ENCODE data around the gene EOGT. TPM values are rescaled to one million over a fixed set of nuclear protein-coding genes. Genes with fewer than 3 reads are reported as not detected.

The EOGT gene
- total RNA-seq (ENCODE audit: low replicate concordance) = 4.5 and 8.4 TPM in 2 replicates
- long read RNA-seq, full-length matches to known transcripts = 1 of 4 reads
- long read RNA-seq, partial matches to known transcripts = 0 of 4 reads
- long read RNA-seq, other reads (novel, unspliced or antisense) = 3 of 4 reads

DNA sequence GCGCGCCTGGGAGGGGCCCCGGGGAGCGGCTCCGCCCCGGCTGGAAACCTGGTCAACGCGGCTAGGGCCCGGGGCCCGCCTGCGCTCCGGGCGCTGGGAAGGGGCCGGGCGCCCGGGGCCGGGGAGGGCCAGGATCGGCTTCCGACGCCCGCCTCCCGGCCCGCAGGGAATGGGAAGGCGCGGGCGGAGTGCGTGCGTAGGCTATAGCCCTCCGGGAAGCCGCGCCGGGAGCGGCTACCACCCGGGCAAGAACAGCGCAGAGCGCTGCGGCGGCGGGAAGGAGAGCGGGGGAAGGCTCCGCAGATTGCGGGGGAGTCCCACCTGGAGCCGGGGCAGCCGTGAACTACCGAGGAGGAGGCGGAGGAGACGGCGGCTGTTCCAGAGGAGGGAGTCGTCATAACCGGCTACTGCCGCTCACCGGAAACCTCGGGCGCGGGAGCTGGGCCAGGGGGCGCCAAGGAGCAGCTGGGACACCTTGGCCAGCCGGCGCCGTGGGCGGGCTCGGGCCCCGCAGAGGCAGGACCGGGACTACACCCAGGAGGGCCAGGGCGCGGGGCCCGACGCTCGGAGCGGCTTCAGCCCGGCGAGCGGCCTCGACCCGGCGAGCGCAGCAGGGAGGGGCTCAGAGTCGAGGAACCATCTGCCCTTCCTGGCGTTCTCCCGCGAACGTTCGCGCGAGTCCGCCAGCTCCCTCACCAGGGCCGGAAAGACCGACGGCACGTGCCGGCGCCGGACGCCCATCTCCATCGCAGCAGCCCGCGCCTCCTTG lies at the start of gene EOGT:
Gene EOGT, minus strand, starts transcription at position 432 of the 769 bp plus-strand sequence. CDS start 3,838 bp downstream, outside the sequence.
- peaks cover 5% of the 10 kb centered on the region for H3K36me3 Mint-ChIP-seq
- DNase-seq (ENCODE audit: extremely low spot score, unreplicated experiment) = peak; percentile 87
- H3K4me1 Mint-ChIP-seq (ENCODE audit: unreplicated experiment) = peaks cover 19% of the 10 kb centered on the region
- peak within 1 kb of the TSS; percentile 95 for H3K4me3 Mint-ChIP-seq
- no peaks in the 10 kb centered on the region for H3K9me3 Mint-ChIP-seq
- peak within 1 kb of the TSS; percentile 73 for H3K27ac Mint-ChIP-seq
- peaks cover 7% of the 10 kb centered on the region for H3K27me3 Mint-ChIP-seq
- TF ChIP-seq CTCF (conservative IDR thresholded peaks at IDR 0.05) = peak; percentile 68

DNA sequence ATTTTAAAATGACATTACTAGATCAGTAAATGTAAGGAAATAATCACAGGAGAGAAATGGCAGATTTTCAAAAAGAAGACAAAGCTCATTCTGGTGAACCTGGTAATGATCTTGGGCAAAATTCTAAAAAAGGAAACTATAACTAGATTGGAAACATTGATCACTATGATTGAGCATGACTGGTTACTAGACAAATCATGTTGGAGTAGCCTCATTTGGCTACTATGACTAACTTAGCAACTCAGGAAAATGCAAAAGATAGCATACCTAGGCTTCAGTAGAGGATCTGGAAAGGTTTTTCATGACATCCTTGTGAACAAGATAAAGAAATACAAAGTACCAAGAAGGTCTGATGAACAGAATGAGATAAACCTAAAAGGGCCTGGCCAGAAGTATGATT lies 46.2 kb upstream of the EOGT start:
- H3K4me3 Mint-ChIP-seq = no peak overlapping the region
- no peaks in the 10 kb centered on the region for H3K9me3 Mint-ChIP-seq
- peaks cover 33% of the 10 kb centered on the region for H3K36me3 Mint-ChIP-seq
- no peak overlapping the region for H3K27ac Mint-ChIP-seq
- no peaks in the 10 kb centered on the region for H3K4me1 Mint-ChIP-seq (ENCODE audit: unreplicated experiment)
- H3K27me3 Mint-ChIP-seq = no peaks in the 10 kb centered on the region
- TF ChIP-seq CTCF (conservative IDR thresholded peaks at IDR 0.05) = no peak
- no peak for DNase-seq (ENCODE audit: extremely low spot score, unreplicated experiment)

DNA sequence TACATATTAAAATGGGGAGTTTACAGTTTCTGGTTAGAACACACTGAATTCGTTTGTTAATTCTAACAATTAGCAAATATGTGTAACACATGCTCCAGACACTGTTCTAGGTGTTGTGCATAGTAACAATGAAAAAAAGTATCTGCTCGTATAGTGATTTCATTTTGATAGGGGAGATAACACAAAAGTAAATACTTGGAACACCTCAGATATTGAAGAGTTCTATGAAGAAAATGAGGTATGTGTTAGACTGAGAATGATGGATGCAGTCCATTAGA lies 45.4 kb upstream of the EOGT start:
- no peak for DNase-seq (ENCODE audit: extremely low spot score, unreplicated experiment)
- H3K27ac Mint-ChIP-seq = no peak overlapping the region
- H3K4me1 Mint-ChIP-seq (ENCODE audit: unreplicated experiment) = no peaks in the 10 kb centered on the region
- H3K36me3 Mint-ChIP-seq = peaks cover 33% of the 10 kb centered on the region
- TF ChIP-seq CTCF (conservative IDR thresholded peaks at IDR 0.05) = no peak
- no peaks in the 10 kb centered on the region for H3K9me3 Mint-ChIP-seq
- H3K27me3 Mint-ChIP-seq = no peaks in the 10 kb centered on the region
- H3K4me3 Mint-ChIP-seq = no peak overlapping the region

GRCh38 chr3:69058180-69058946 lies 44.9 kb upstream of the EOGT start:
- TF ChIP-seq CTCF (conservative IDR thresholded peaks at IDR 0.05) = no peak
- Mint-ChIP-seq H3K4me3 (no peak overlapping the region), H3K4me1 (ENCODE audit: unreplicated experiment) (no peaks in the 10 kb centered on the region), H3K27ac (no peak overlapping the region), H3K9me3 (no peaks in the 10 kb centered on the region), H3K27me3 (no peaks in the 10 kb centered on the region), H3K36me3 (peaks cover 33% of the 10 kb centered on the region)
- no peak for DNase-seq (ENCODE audit: extremely low spot score, unreplicated experiment)

DNA sequence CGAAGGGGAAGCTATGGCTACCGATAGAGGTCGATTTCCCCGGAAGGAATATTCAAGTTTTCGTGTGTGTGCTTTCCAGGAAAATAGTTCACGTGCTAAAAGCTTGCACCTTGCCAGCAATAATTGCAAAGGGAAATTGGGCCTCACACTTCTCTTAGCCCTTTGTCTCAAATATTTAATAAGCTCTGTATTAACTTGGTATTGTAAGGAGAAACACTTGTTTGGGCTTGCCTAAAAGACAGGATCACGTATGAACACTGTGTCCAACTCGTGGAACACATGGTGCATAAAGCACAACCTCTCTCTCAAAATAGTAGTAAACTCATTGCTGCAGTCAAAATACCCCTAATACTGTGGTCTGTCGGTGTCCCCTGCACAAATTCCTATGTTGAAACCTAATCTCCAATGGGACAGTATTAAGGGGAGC lies 39.0 kb upstream of the EOGT start:
- peaks cover 21% of the 10 kb centered on the region for H3K36me3 Mint-ChIP-seq
- peak overlapping the region; percentile 98 for H3K4me3 Mint-ChIP-seq
- peak overlapping the region; percentile 98 for H3K27ac Mint-ChIP-seq
- no peaks in the 10 kb centered on the region for H3K27me3 Mint-ChIP-seq
- H3K4me1 Mint-ChIP-seq (ENCODE audit: unreplicated experiment) = peaks cover 24% of the 10 kb centered on the region
- no peaks in the 10 kb centered on the region for H3K9me3 Mint-ChIP-seq
- no peak for TF ChIP-seq CTCF (conservative IDR thresholded peaks at IDR 0.05)
- DNase-seq (ENCODE audit: extremely low spot score, unreplicated experiment) = no peak
